ENCODE results near the gene SCUBE3. TPM values are rescaled to one million over a fixed set of nuclear protein-coding genes. Genes with fewer than 3 reads are reported as not detected.
A peak's percentile ranks its signal among the peaks of the same experiment; 100 is the strongest.

The SCUBE3 gene
- total and polyA plus RNA-seq, 9 of the 15 experiments (the other 6 are each of a cell fraction or from before 2014, with no cell fraction given): 0.01 to 0.11 TPM; not detected in 7

DNA sequence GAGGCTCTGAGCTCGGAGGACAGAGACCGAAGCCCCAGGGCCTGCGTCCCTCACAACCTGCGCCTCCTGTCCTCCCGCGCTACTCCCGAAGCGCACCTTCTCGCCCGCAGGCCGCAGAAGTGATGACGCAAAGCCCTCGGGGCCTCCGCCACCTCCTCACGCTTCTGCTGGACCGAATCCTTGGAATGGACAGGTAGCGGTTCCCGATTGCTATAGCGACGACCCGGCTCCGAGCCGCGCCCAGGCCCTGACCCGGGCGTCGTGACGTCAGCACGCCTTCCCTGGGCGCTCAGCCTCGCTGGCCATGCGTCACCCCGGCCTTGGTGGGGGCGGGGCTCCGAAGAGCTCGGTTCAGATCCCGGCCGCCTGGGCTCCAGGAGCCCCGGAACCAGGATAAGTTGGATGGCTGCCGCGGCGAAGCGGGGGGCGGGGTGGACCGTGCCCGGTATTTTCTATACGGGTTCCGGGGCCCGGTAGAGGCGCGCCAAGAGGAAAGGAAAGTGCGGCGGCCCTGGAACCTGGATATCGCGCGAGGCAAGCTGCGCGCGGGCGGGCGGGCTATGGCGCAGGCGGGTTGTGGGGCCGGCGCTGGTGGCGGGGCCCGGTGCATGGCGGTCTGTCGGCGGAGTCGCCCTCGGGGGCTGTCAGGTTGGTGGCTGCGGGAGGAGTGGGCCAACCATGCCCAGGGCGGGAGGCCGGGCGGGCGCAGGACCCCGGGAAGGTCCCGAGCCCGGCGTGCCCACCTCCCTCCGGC is 45.6 kb downstream of the SCUBE3 start, which contains the start of gene ZNF76 (continued):
- TF ChIP-seq, protein P1, sequence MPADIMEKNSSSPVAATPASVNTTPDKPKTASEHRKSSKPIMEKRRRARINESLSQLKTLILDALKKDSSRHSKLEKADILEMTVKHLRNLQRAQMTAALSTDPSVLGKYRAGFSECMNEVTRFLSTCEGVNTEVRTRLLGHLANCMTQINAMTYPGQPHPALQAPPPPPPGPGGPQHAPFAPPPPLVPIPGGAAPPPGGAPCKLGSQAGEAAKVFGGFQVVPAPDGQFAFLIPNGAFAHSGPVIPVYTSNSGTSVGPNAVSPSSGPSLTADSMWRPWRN (IDR thresholded peaks at IDR 0.05; ENCODE audit: low read depth): peak; percentile 78; the same call in 1 of the 2 replicates
- TF ChIP-seq NKRF (IDR thresholded peaks at IDR 0.05; ENCODE audit: borderline replicate concordance) (peak; percentile 95), NFXL1 (CRISPR knock-in tag; IDR thresholded peaks at IDR 0.05) (no peak), PRDM10 (IDR thresholded peaks at IDR 0.05; ENCODE audit: partially characterized antibody) (peak; percentile 58), ZNF449 (CRISPR knock-in tag; IDR thresholded peaks at IDR 0.05) (no peak), TCF3 (CRISPR knock-in tag; IDR thresholded peaks at IDR 0.05) (peak; percentile 53), NRF1 (conservative IDR thresholded peaks at IDR 0.05 in 1 of 2, IDR thresholded peaks at IDR 0.05 in 1 of 2) (peak; percentile 88 to 90), HMG20A (CRISPR knock-in tag; conservative IDR thresholded peaks at IDR 0.05) (no peak), TEAD2 (tag; IDR thresholded peaks at IDR 0.05) (no peak), PURB (CRISPR knock-in tag; IDR thresholded peaks at IDR 0.05; ENCODE audit: low read depth) (no peak), ZNF184 (CRISPR knock-in tag; IDR thresholded peaks at IDR 0.05) (no peak), ZNF3 (CRISPR knock-in tag; IDR thresholded peaks at IDR 0.05) (no peak), KLF13 (tag; IDR thresholded peaks at IDR 0.05; ENCODE audit: borderline replicate concordance, low read depth) (peak; percentile 93), CBFB (CRISPR knock-in tag; IDR thresholded peaks at IDR 0.05) (0 out of 2 replicates have a peak, but pooled peaks have one; percentile 69)
- TF ChIP-seq, protein P2, sequence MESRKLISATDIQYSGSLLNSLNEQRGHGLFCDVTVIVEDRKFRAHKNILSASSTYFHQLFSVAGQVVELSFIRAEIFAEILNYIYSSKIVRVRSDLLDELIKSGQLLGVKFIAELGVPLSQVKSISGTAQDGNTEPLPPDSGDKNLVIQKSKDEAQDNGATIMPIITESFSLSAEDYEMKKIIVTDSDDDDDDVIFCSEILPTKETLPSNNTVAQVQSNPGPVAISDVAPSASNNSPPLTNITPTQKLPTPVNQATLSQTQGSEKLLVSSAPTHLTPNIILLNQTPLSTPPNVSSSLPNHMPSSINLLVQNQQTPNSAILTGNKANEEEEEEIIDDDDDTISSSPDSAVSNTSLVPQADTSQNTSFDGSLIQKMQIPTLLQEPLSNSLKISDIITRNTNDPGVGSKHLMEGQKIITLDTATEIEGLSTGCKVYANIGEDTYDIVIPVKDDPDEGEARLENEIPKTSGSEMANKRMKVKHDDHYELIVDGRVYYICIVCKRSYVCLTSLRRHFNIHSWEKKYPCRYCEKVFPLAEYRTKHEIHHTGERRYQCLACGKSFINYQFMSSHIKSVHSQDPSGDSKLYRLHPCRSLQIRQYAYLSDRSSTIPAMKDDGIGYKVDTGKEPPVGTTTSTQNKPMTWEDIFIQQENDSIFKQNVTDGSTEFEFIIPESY (CRISPR knock-in tag; IDR thresholded peaks at IDR 0.05): 0 out of 2 replicates have a peak, but pooled peaks have one; percentile 77
